ENCODE results near the gene SIRPA.
A peak's percentile ranks its signal among the peaks of the same experiment; 100 is the strongest.

SIRPA gene

GRCh38 chr20:1950836-1951235 is 55.6 kb downstream of the SIRPA start:
- DNase-seq (ENCODE audit: low read depth) = no peak

GRCh38 chr20:1951436-1952115 is 56.4 kb downstream of the SIRPA start:
- no peak for DNase-seq (ENCODE audit: low read depth)

- no peak for DNase-seq (ENCODE audit: low read depth)
Measured at GRCh38 chr20:1952737-1953530, 57.7 kb downstream of the SIRPA start.

- DNase-seq (ENCODE audit: low read depth) = no peak
Measured at GRCh38 chr20:1953621-1954020, 58.4 kb downstream of the SIRPA start.

GRCh38 chr20:1955217-1955616 is 60.0 kb downstream of the SIRPA start:
- no peak for DNase-seq (ENCODE audit: low read depth)

- DNase-seq (ENCODE audit: low read depth) = no peak
Measured at GRCh38 chr20:1958426-1958825, 63.2 kb downstream of the SIRPA start.

- no peak for DNase-seq (ENCODE audit: low read depth)
Measured at GRCh38 chr20:1959156-1959555, 63.9 kb downstream of the SIRPA start.

GRCh38 chr20:1961374-1961773 is 66.2 kb downstream of the SIRPA start:
- DNase-seq (ENCODE audit: low read depth) = no peak

GRCh38 chr20:1964061-1964460 is 68.9 kb downstream of the SIRPA start:
- no peak for DNase-seq (ENCODE audit: low read depth)

- DNase-seq (ENCODE audit: low read depth) = no peak
Measured at GRCh38 chr20:1964659-1965405, 69.6 kb downstream of the SIRPA start.

GRCh38 chr20:1965520-1966351 is 70.5 kb downstream of the SIRPA start:
- peak; percentile 81 for DNase-seq (ENCODE audit: low read depth)

- DNase-seq (ENCODE audit: low read depth) = no peak
Measured at GRCh38 chr20:1968964-1969363, 73.8 kb downstream of the SIRPA start.

- DNase-seq (ENCODE audit: low read depth) = no peak
Measured at GRCh38 chr20:1971893-1972586, 76.8 kb downstream of the SIRPA start.

- DNase-seq (ENCODE audit: low read depth) = no peak
Measured at GRCh38 chr20:1973601-1974440, 78.6 kb downstream of the SIRPA start.

GRCh38 chr20:1975291-1975690 is 80.1 kb downstream of the SIRPA start:
- DNase-seq (ENCODE audit: low read depth) = no peak

- no peak for DNase-seq (ENCODE audit: low read depth)
Measured at GRCh38 chr20:1979106-1979778, 84.0 kb downstream of the SIRPA start.

- no peak for DNase-seq (ENCODE audit: low read depth)
Measured at GRCh38 chr20:1982686-1983085, 87.5 kb downstream of the SIRPA start.

GRCh38 chr20:1983301-1983700 is 88.1 kb downstream of the SIRPA start:
- DNase-seq (ENCODE audit: low read depth) = no peak

- DNase-seq (ENCODE audit: low read depth) = no peak
Measured at GRCh38 chr20:1987826-1988225, 92.6 kb downstream of the SIRPA start.
